Hepatocyte (in vitro differentiated cells): ENCODE results near the gene PGA5. TPM values are rescaled to one million over a fixed set of nuclear protein-coding genes. Genes with fewer than 3 reads are reported as not detected.
"Not testable (repeated sequence)": the region's sequence is repeated elsewhere in the genome, so short reads cannot be mapped to it uniquely, and the experiment has no call there.

Experiments
- DNase-seq: peaks from one replicate; pipeline ENCODE4 v3.0.0-alpha.2; 2016; ENCODE audit warnings: low spot score
- H2AFZ ChIP-seq: fragments of 200-600 bp; sonication (generic); 2 replicates; pipeline ENCODE4 v1.6.0; 2016; ENCODE audit warnings: antibody characterized with exemption, mild to moderate bottlenecking
- H3K27ac ChIP-seq: fragments of 200-600 bp; sonication (generic); 2 replicates; pipeline ENCODE4 v1.5.1; 2016; ENCODE audit warnings: mild to moderate bottlenecking
- H3K27me3 ChIP-seq: fragments of 200-600 bp; sonication (generic); 2 replicates; pipeline ENCODE4 v1.6.1; 2016
- H3K36me3 ChIP-seq: fragments of 200-600 bp; sonication (generic); replicated peaks from 2 replicates; pipeline ENCODE4 v1.5.1; 2016; ENCODE audit warnings: low read depth; ENCODE audit not compliant: insufficient read depth
- H3K4me1 ChIP-seq: fragments of 200-600 bp; sonication (generic); 2 replicates; pipeline ENCODE4 v1.5.1; 2016; ENCODE audit warnings: mild to moderate bottlenecking, moderate library complexity; ENCODE audit not compliant: insufficient read depth
- H3K4me2 ChIP-seq: fragments of 200-600 bp; sonication (generic); 2 replicates; pipeline ENCODE4 v1.6.0; 2016
- H3K4me3 ChIP-seq: fragments of 200-600 bp; sonication (generic); 2 replicates; pipeline ENCODE4 v1.5.1; 2016; ENCODE audit warnings: mild to moderate bottlenecking
- H3K79me2 ChIP-seq: fragments of 200-600 bp; sonication (generic); 2 replicates; pipeline ENCODE4 v1.6.0; 2017; ENCODE audit warnings: mild to moderate bottlenecking
- H3K9me2 ChIP-seq: fragments of 200-600 bp; sonication (generic); replicated peaks from 2 replicates; pipeline ENCODE4 v1.6.0; 2017; ENCODE audit warnings: mild to moderate bottlenecking; ENCODE audit not compliant: insufficient read depth
- H3K9me3 ChIP-seq: fragments of 200-600 bp; sonication (generic); 2 replicates; pipeline ENCODE4 v1.5.1; 2016; ENCODE audit warnings: low read depth, mild to moderate bottlenecking
- H4K20me1 ChIP-seq: fragments of 200-600 bp; sonication (generic); 2 replicates; pipeline ENCODE4 v1.6.0; 2016; ENCODE audit warnings: mild to moderate bottlenecking; ENCODE audit not compliant: insufficient read depth, poor library complexity, severe bottlenecking
- WGBS: methylation state at CpG from one replicate; pipeline ENCODE4 v1.1.6; 2016; ENCODE audit warnings: low lambda C conversion rate; ENCODE audit errors: missing lambda C conversion rate; 5-methylcytosine and 5-hydroxymethylcytosine counted together
- polyA plus RNA-seq: library from polyadenylated mRNA; unstranded; fragments of >200 nt; fragmentation: Nextera tagmentation; extraction: Ambion mirVana; gene quantifications from 2 replicates; pipeline ENCODE4 v1.2.1, GENCODE V29; 2016
- total RNA-seq: library from RNA; depleted of rRNA; stranded (reverse); fragments of >200 nt; gene quantifications from 2 replicates; pipeline ENCODE4 v1.2.3, GENCODE V29; 2014

PGA5 gene
- total and polyA plus RNA-seq, 2 experiments from 2014 or later, result 0.77 to 1.8 TPM

- not testable (repeated sequence) for H3K9me2 ChIP-seq, H3K27me3 ChIP-seq, H2AFZ ChIP-seq, H4K20me1 ChIP-seq, DNase-seq, H3K79me2 ChIP-seq, H3K27ac ChIP-seq, H3K36me3 ChIP-seq, H3K4me3 ChIP-seq, H3K4me2 ChIP-seq, H3K9me3 ChIP-seq, H3K4me1 ChIP-seq
- no CpG with 5 or more reads among the region's 4 CpGs for WGBS
These were observed 3.8 kb upstream of the PGA5 start for GRCh38 chr11:61237130-61237529.

- H3K27ac ChIP-seq, H3K4me3 ChIP-seq, H3K79me2 ChIP-seq, H3K9me3 ChIP-seq, H3K27me3 ChIP-seq, H4K20me1 ChIP-seq, H3K4me2 ChIP-seq, H3K36me3 ChIP-seq, H3K9me2 ChIP-seq, H3K4me1 ChIP-seq, H2AFZ ChIP-seq, DNase-seq: not testable (repeated sequence)
- 55% methylated on average over 8 of the region's 8 CpGs for WGBS
These were observed 687 bp upstream of the PGA5 start for GRCh38 chr11:61240288-61240687.

GRCh38 chr11:61241526-61241925 lies 551 bp downstream of the PGA5 start:
- H3K4me2 ChIP-seq, H3K79me2 ChIP-seq, H3K9me2 ChIP-seq, H2AFZ ChIP-seq, H3K4me3 ChIP-seq, H3K9me3 ChIP-seq, H3K27ac ChIP-seq, H3K36me3 ChIP-seq, DNase-seq, H3K4me1 ChIP-seq, H3K27me3 ChIP-seq, H4K20me1 ChIP-seq: not testable (repeated sequence)
- no CpG with 5 or more reads among the region's 5 CpGs for WGBS

- H4K20me1 ChIP-seq, H3K4me3 ChIP-seq, H3K79me2 ChIP-seq, H3K9me3 ChIP-seq, H3K4me2 ChIP-seq, H3K27me3 ChIP-seq, DNase-seq, H3K36me3 ChIP-seq, H3K27ac ChIP-seq, H2AFZ ChIP-seq, H3K4me1 ChIP-seq, H3K9me2 ChIP-seq: not testable (repeated sequence)
- WGBS, result no CpG with 5 or more reads among the region's 10 CpGs
These were observed 4.4 kb downstream of the PGA5 start for GRCh38 chr11:61245284-61245964.

GRCh38 chr11:61248071-61248470 lies 7.1 kb downstream of the PGA5 start:
- not testable (repeated sequence) for H2AFZ ChIP-seq, H3K4me3 ChIP-seq, H4K20me1 ChIP-seq, H3K4me2 ChIP-seq, H3K27me3 ChIP-seq, DNase-seq, H3K4me1 ChIP-seq, H3K79me2 ChIP-seq, H3K27ac ChIP-seq, H3K9me2 ChIP-seq, H3K9me3 ChIP-seq, H3K36me3 ChIP-seq
- 90% methylated on average over 9 of the region's 9 CpGs for WGBS

GRCh38 chr11:61249201-61249600 lies 8.2 kb downstream of the PGA5 start:
- 93% methylated on average over 8 of the region's 8 CpGs for WGBS

GRCh38 chr11:61250796-61251765 lies 10.1 kb downstream of the PGA5 start:
- not testable (repeated sequence) for H3K9me3 ChIP-seq, H3K4me2 ChIP-seq, H2AFZ ChIP-seq, DNase-seq, H4K20me1 ChIP-seq, H3K4me3 ChIP-seq, H3K9me2 ChIP-seq, H3K4me1 ChIP-seq, H3K27me3 ChIP-seq, H3K79me2 ChIP-seq, H3K27ac ChIP-seq, H3K36me3 ChIP-seq
- 85% methylated on average over 20 of the region's 20 CpGs for WGBS

More at GRCh38 chr11:61249201-61249600, 8.2 kb downstream of the PGA5 start:
- not testable (repeated sequence) for H3K27me3 ChIP-seq, H3K4me1 ChIP-seq, H3K9me3 ChIP-seq, H3K79me2 ChIP-seq, DNase-seq, H3K9me2 ChIP-seq, H3K4me2 ChIP-seq, H3K36me3 ChIP-seq, H3K4me3 ChIP-seq, H4K20me1 ChIP-seq, H2AFZ ChIP-seq, H3K27ac ChIP-seq

GRCh38 chr11:61252332-61252731 lies 11.4 kb downstream of the PGA5 start:
- not testable (repeated sequence) for H3K9me2 ChIP-seq, H3K4me2 ChIP-seq, DNase-seq, H3K4me3 ChIP-seq, H3K9me3 ChIP-seq, H4K20me1 ChIP-seq, H3K36me3 ChIP-seq, H2AFZ ChIP-seq, H3K4me1 ChIP-seq, H3K79me2 ChIP-seq, H3K27me3 ChIP-seq, H3K27ac ChIP-seq
- 64% methylated on average over 1 of the region's 1 CpG for WGBS
